Smooth muscle cell (in vitro differentiated cells): ENCODE measurements around the gene SKAP1. TPM values are rescaled to one million over a fixed set of nuclear protein-coding genes. Genes with fewer than 3 reads are reported as not detected.

ENCODE experiments used
- DNase-seq: peaks from one replicate; lab custom pipeline; 2025; ENCODE audit not compliant: unreplicated experiment; lab: John Stamatoyannopoulos, UW
- H2AFZ ChIP-seq: fragments of 200-600 bp; sonication (generic); 2 replicates; pipeline ENCODE4 v1.6.0; 2016; ENCODE audit warnings: antibody characterized with exemption, low read depth, mild to moderate bottlenecking
- H3F3A ChIP-seq: fragments of 200-600 bp; sonication (generic); 2 replicates; pipeline ENCODE4 v1.6.0; 2017; ENCODE audit warnings: antibody characterized with exemption, low read depth
- H3K27ac ChIP-seq: fragments of 200-600 bp; sonication (generic); 2 replicates; pipeline ENCODE4 v1.5.1; 2016; ENCODE audit warnings: low read depth, mild to moderate bottlenecking
- H3K27me3 ChIP-seq: fragments of 200-600 bp; sonication (generic); 2 replicates; pipeline ENCODE4 v1.6.1; 2016; ENCODE audit warnings: low read depth, mild to moderate bottlenecking
- H3K36me3 ChIP-seq: fragments of 200-600 bp; sonication (generic); 2 replicates; pipeline ENCODE4 v1.5.1; 2016; ENCODE audit warnings: low read depth
- H3K4me1 ChIP-seq: fragments of 200-600 bp; sonication (generic); 2 replicates; pipeline ENCODE4 v1.5.1; 2016; ENCODE audit warnings: low read depth
- H3K4me2 ChIP-seq: fragments of 200-600 bp; sonication (generic); 2 replicates; pipeline ENCODE4 v1.6.0; 2016; ENCODE audit warnings: mild to moderate bottlenecking
- H3K4me3 ChIP-seq: fragments of 200-600 bp; sonication (generic); 2 replicates; pipeline ENCODE4 v1.5.1; 2016; ENCODE audit warnings: mild to moderate bottlenecking
- H3K79me2 ChIP-seq: fragments of 200-600 bp; sonication (generic); 2 replicates; pipeline ENCODE4 v1.6.0; 2016; ENCODE audit warnings: low read depth, mild to moderate bottlenecking
- H3K9ac ChIP-seq: fragments of 200-600 bp; sonication (generic); 2 replicates; pipeline ENCODE4 v1.6.0; 2016; ENCODE audit warnings: low read depth
- H3K9me3 ChIP-seq: fragments of 200-600 bp; sonication (generic); replicated peaks from 2 replicates; pipeline ENCODE4 v1.5.1; 2016; ENCODE audit warnings: low read depth
- H4K20me1 ChIP-seq: fragments of 200-600 bp; sonication (generic); 2 replicates; pipeline ENCODE4 v1.6.0; 2016; ENCODE audit warnings: low read depth
- CTCF ChIP-seq: fragments of 200-600 bp; sonication (generic); IDR thresholded peaks from 2 replicates; pipeline ENCODE4 v1.5.1; 2017; ENCODE audit warnings: borderline replicate concordance, mild to moderate bottlenecking, antibody characterized with exemption; ENCODE audit not compliant: insufficient read depth, poor library complexity, severe bottlenecking
- whole genome bisulfite sequencing: methylation state at CpG from one replicate; pipeline ENCODE4 v1.1.7; 2016; ENCODE audit warnings: low lambda C conversion rate; 5-methylcytosine and 5-hydroxymethylcytosine counted together
- polyA plus RNA-seq: library from polyadenylated mRNA; unstranded; fragments of >200 nt; fragmentation: Nextera tagmentation; extraction: Ambion mirVana; gene quantifications from 2 replicates; pipeline ENCODE4 v1.2.1, GENCODE V29; 2016
- total RNA-seq: library from RNA; depleted of rRNA; stranded (reverse); fragments of >200 nt; gene quantifications from 2 replicates; pipeline ENCODE4 v1.2.3, GENCODE V29; 2014

The SKAP1 gene
- total RNA-seq (not detected in 2 replicates), polyA plus RNA-seq (not detected in 2 replicates)

- Histone ChIP-seq H2AFZ (no peak within 1 kb of the TSS), H3K4me3 (no peak within 1 kb of the TSS), H3K27ac (no peak within 1 kb of the TSS), H3K9ac (no peak within 1 kb of the TSS), H4K20me1 (no peaks in the 10 kb centered on the region), H3K36me3 (no peaks in the 10 kb centered on the region), H3K9me3 (no peaks in the 10 kb centered on the region), H3K27me3 (peaks cover 58% of the 10 kb centered on the region), H3K79me2 (no peaks in the 10 kb centered on the region), H3F3A (no peaks in the 10 kb centered on the region), H3K4me2 (peak within 1 kb of the TSS; percentile 68), H3K4me1 (no peaks in the 10 kb centered on the region)
- no peak for DNase-seq
- TF ChIP-seq CTCF = no peak
- WGBS = 60% methylated on average over 33 of the region's 65 CpGs
Observed at GRCh38 chr17:48429638-48430586, at the start of gene SKAP1. Gene SKAP1 (minus strand): TSS chr17:48430214.

GRCh38 chr17:48479014-48479402 lies 49.0 kb upstream of the SKAP1 start:
- TF ChIP-seq CTCF = no peak
- no peak overlapping the region for H3K27ac ChIP-seq
- WGBS = 93% methylated on average over 2 of the region's 2 CpGs

DNA sequence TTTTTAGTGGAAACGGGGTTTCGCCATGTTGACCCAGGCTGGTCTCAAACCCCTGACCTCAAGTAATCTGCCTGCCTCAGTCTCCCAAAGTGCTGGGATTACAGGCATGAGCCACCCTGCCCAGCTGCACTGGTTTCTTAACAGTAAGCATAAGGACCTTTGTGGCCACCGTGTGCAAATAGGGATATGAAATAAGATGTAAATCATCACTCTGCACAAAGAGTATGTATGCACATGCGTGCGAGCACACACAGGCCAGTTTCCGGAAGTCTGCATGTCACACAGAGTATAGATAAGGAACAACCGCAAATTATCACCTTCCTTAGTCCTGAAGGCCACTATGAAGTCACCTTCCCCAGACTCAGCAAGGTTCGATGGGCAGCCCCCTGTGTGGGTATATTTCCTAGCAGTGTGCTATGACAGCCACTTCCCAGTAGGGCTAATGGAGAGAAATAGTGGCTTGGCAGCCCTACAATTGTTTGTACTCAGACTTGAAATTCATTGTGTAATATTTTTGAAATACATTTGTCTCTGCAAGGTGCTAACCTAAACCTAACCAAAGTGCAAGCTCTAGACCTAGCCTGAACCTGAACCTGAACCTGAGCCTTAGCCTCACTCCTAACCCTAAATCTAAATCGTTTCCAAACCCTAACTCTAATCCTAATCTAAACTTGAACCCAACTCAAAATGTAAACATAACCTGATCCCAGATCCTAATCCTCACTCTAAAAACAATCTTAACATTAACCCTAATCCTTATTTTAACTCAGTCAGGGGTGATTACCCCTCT lies 48.4 kb upstream of the SKAP1 start:
- no peaks in the 10 kb centered on the region for H3K9me3 ChIP-seq
- no peak for TF ChIP-seq CTCF
- no peak for DNase-seq
- no peaks in the 10 kb centered on the region for H3K4me1 ChIP-seq
- H3K4me2 ChIP-seq = no peak overlapping the region
- H3K36me3 ChIP-seq = no peaks in the 10 kb centered on the region
- H3K9ac ChIP-seq = no peak overlapping the region
- peaks cover 5% of the 10 kb centered on the region for H3K27me3 ChIP-seq
- no peak overlapping the region for H2AFZ ChIP-seq
- no peak overlapping the region for H3K4me3 ChIP-seq
- no peaks in the 10 kb centered on the region for H3K79me2 ChIP-seq
- H3F3A ChIP-seq = peaks cover 8% of the 10 kb centered on the region
- 87% methylated on average over 9 of the region's 9 CpGs for WGBS
- H4K20me1 ChIP-seq = no peaks in the 10 kb centered on the region
- H3K27ac ChIP-seq = no peak overlapping the region

More at GRCh38 chr17:48479014-48479402, 49.0 kb upstream of the SKAP1 start:
- Histone ChIP-seq H3K36me3 (no peaks in the 10 kb centered on the region), H3K4me1 (peaks cover 2% of the 10 kb centered on the region), H2AFZ (no peak overlapping the region), H3K9ac (no peak overlapping the region), H3K27me3 (peaks cover 5% of the 10 kb centered on the region), H3K9me3 (no peaks in the 10 kb centered on the region), H4K20me1 (no peaks in the 10 kb centered on the region), H3F3A (peaks cover 10% of the 10 kb centered on the region), H3K4me2 (no peak overlapping the region), H3K4me3 (no peak overlapping the region), H3K79me2 (no peaks in the 10 kb centered on the region)
- no peak for DNase-seq
